ENCODE measurements around the gene ABCF2. TPM values are rescaled to one million over a fixed set of nuclear protein-coding genes. Genes with fewer than 3 reads are reported as not detected.

Gene ABCF2
- total and polyA plus RNA-seq, 2 of the 13 experiments (the other 11 are each of a cell fraction or from before 2014, with no cell fraction given): 16.3 to 42.5 TPM

- TF ChIP-seq, protein P1, sequence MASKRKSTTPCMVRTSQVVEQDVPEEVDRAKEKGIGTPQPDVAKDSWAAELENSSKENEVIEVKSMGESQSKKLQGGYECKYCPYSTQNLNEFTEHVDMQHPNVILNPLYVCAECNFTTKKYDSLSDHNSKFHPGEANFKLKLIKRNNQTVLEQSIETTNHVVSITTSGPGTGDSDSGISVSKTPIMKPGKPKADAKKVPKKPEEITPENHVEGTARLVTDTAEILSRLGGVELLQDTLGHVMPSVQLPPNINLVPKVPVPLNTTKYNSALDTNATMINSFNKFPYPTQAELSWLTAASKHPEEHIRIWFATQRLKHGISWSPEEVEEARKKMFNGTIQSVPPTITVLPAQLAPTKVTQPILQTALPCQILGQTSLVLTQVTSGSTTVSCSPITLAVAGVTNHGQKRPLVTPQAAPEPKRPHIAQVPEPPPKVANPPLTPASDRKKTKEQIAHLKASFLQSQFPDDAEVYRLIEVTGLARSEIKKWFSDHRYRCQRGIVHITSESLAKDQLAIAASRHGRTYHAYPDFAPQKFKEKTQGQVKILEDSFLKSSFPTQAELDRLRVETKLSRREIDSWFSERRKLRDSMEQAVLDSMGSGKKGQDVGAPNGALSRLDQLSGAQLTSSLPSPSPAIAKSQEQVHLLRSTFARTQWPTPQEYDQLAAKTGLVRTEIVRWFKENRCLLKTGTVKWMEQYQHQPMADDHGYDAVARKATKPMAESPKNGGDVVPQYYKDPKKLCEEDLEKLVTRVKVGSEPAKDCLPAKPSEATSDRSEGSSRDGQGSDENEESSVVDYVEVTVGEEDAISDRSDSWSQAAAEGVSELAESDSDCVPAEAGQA (IDR thresholded peaks at IDR 0.05; ENCODE audit: low read depth): 0 out of 2 replicates have a peak, but pooled peaks have one; percentile 36
- TF ChIP-seq, protein P1 (CRISPR knock-in tag; IDR thresholded peaks at IDR 0.05; ENCODE audit: borderline replicate concordance): no peak
- TF ChIP-seq NBN (conservative IDR thresholded peaks at IDR 0.05) (no peak), ZNF792 (CRISPR knock-in tag; IDR thresholded peaks at IDR 0.05) (no peak), EZH2 (conservative IDR thresholded peaks at IDR 0.05; ENCODE audit: low read depth, low read length) (no peak), NR3C1 (CRISPR knock-in tag; IDR thresholded peaks at IDR 0.05) (no peak), XRCC5 (optimal IDR thresholded peaks at IDR 0.05; ENCODE audit: low read length) (no peak), ZNF20 (CRISPR knock-in tag; IDR thresholded peaks at IDR 0.05) (no peak), SMARCE1 (IDR thresholded peaks at IDR 0.05; ENCODE audit: borderline replicate concordance) (no peak), TCF12 (IDR thresholded peaks at IDR 0.05) (no peak), TCF12 (CRISPR knock-in tag; IDR thresholded peaks at IDR 0.05) (no peak), SNRNP70 (IDR thresholded peaks at IDR 0.05; ENCODE audit: low read depth, low read length) (no peak), SNAPC2 (CRISPR knock-in tag; IDR thresholded peaks at IDR 0.05) (no peak), CBX1 (IDR thresholded peaks at IDR 0.05; ENCODE audit: low read depth) (no peak), TFDP2 (CRISPR knock-in tag; IDR thresholded peaks at IDR 0.05) (no peak), ZFX (CRISPR knock-in tag; IDR thresholded peaks at IDR 0.05; ENCODE audit: low read depth) (peak; percentile 14; the same call in 1 of the 2 replicates), POLR2AphosphoS2 (IDR thresholded peaks at IDR 0.05; ENCODE audit: low read depth, low read length) (no peak), ATF1 (CRISPR knock-in tag; IDR thresholded peaks at IDR 0.05) (no peak), HOXA9 (CRISPR knock-in tag; IDR thresholded peaks at IDR 0.05; ENCODE audit: borderline replicate concordance) (no peak), ISX (CRISPR knock-in tag; conservative IDR thresholded peaks at IDR 0.05) (no peak)
- TF ChIP-seq, protein P2, sequence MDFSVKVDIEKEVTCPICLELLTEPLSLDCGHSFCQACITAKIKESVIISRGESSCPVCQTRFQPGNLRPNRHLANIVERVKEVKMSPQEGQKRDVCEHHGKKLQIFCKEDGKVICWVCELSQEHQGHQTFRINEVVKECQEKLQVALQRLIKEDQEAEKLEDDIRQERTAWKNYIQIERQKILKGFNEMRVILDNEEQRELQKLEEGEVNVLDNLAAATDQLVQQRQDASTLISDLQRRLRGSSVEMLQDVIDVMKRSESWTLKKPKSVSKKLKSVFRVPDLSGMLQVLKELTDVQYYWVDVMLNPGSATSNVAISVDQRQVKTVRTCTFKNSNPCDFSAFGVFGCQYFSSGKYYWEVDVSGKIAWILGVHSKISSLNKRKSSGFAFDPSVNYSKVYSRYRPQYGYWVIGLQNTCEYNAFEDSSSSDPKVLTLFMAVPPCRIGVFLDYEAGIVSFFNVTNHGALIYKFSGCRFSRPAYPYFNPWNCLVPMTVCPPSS (IDR thresholded peaks at IDR 0.05): no peak
- TF ChIP-seq, protein P3, sequence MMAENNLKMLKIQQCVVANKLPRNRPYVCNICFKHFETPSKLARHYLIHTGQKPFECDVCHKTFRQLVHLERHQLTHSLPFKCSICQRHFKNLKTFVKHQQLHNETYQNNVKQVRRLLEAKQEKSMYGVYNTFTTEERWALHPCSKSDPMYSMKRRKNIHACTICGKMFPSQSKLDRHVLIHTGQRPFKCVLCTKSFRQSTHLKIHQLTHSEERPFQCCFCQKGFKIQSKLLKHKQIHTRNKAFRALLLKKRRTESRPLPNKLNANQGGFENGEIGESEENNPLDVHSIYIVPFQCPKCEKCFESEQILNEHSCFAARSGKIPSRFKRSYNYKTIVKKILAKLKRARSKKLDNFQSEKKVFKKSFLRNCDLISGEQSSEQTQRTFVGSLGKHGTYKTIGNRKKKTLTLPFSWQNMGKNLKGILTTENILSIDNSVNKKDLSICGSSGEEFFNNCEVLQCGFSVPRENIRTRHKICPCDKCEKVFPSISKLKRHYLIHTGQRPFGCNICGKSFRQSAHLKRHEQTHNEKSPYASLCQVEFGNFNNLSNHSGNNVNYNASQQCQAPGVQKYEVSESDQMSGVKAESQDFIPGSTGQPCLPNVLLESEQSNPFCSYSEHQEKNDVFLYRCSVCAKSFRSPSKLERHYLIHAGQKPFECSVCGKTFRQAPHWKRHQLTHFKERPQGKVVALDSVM (CRISPR knock-in tag; IDR thresholded peaks at IDR 0.05): no peak
These were observed 6.1 kb upstream of the ABCF2 start (continued) for GRCh38 chr7:151232917-151233701.
